Posterior cingulate gyrus (tissue), 11 donors: ENCODE data around the gene OR2C1.

Experiments used
- DNase-seq, 10 donors: peaks; one replicate each; pipeline versions ENCODE4 v3.0.0 to v3.0.0-alpha.2; 2020 to 2021; ENCODE audit warnings: mixed read lengths in 3 of 10
- intact Hi-C: fragments of 100-400 bp; cut with DNase I; formaldehyde crosslinking; loops from one replicate; pipeline ENCODE4 v1.15.1; 2023

The OR2C1 gene

DNA sequence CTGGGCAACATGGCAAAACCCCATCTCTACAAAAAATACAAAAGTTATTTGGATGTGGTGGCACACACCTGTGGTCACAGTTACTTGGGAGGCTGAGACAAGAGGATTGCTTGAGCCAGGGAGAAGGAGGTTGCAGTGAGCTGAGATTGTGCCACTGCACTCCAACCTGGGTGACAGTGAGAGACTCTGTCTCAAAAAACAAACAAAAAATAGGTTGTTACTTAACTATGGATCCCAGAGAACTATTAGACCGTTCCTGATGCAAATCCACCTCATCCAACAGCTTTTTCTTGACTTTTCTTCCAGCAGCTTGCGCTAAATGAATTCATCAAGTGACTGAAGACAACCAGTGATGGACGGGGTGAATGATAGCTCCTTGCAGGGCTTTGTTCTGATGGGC, at the start of gene OR2C1:
Gene OR2C1, plus strand, starts transcription at position 301 of the 400 bp plus-strand sequence. Its CDS starts 52 bp downstream, at position 353.
- DNase-seq = no peak
- intact Hi-C loops = no loop called here

DNA sequence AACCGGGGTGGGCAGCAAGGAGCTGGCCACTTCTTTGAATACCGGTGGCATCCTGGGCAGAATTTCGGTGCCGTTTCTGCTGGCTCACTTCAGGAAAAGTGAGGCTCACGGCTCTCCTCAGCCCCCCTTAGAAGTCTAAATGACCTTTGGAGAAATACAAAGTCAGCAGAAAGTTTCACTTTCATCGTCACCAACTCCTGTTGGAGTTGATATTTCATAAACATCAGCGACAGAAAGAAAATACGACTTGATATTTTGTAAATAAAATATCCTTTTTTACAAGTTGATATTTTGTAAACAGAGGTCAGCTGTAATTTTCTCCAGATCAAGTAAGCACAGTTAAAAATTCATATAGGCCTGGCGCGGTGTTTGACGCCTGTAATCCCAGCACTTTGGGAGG, 49.6 kb upstream of the OR2C1 start:
- intact Hi-C loops = loop anchor here (2.0 to 10.0 kb wide), 2 partner anchors 59 to 195 kb away; partner anchors contain the start of gene CLUAP1
- no peak for DNase-seq

DNA sequence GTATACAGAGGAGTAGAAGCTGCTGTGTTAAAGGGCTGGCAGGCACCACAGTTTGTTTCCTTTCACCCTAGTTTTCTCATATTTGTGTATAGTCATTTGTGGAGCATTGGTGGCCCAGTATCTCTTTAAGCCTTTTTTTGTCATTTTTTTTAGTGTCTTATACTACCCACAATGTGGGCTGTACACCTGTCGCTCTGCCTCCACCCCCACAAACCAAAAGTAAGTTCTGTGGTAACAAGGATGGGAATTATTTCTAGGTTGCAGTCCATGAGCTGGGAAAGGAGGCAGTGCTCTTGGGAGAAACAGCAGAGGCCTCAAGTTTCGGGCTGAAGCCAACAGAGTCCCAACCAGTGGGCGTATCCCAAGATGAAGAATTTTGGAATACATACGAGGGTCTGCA, 44.2 kb upstream of the OR2C1 start:
- no peak for DNase-seq
- intact Hi-C loops = no loop called here

DNA sequence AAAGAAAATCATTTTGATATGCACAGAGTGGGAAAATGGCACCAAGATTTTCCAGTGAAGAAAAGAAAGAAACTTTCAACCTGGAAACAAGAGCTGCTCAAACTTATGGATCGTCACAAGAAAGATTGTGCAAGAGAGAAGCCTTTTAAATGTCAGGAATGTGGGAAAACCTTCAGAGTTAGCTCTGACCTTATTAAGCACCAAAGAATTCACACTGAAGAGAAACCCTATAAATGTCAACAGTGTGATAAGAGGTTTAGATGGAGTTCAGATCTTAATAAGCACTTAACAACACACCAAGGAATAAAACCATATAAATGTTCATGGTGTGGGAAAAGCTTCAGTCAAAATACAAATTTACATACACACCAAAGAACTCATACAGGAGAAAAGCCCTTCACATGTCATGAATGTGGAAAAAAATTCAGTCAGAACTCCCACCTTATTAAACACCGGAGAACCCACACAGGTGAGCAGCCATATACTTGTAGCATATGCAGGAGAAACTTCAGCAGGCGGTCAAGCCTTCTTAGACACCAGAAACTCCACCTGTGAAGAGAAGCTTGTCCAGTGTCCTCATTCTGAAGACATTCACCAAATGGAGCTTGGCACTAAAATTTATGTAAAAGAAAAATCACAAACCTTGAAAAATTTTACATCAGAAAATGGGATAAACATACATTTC, 38.2 kb upstream of the OR2C1 start:
- intact Hi-C loops = no loop called here
- DNase-seq = no peak

DNA sequence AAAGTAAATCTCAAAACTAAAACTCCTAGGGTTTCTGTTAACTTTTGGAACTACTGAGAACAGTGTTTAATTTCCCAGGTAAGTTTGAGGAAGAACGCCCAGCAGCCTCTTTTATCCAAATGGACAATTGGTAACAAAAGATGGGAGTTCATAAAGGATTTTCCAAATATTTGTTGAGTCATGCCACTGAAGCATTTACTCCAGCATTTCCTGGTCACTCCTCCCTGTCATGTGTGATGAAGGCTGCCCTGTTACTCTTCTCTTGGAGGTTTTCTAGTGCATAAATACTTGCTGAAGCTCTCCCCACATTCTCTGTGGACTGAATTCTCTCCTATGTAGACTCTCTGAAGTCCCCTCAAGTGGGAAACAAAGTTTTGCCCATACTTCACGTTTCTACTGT, 33.9 kb upstream of the OR2C1 start:
- no peak for DNase-seq
- intact Hi-C loops = no loop called here

DNA sequence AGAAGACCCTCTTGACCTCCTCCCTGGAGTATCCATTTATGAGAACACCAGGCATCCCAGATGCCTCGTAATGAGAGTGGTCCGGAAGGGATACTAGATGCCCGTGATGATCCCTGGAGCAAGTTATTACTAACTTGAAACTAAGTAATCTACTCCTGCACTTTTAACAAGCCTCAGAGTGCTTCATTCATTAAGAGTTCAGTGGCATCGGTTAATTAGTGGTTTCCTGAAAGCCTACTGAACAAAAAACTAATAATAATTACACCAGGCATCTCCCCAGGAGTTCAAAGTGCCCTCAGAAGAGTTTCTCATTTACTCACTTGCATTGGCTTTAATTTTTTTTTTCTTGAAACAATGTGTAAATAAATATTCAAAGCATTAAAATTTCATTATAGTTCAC, 28.2 kb upstream of the OR2C1 start:
- intact Hi-C loops = no loop called here

DNA sequence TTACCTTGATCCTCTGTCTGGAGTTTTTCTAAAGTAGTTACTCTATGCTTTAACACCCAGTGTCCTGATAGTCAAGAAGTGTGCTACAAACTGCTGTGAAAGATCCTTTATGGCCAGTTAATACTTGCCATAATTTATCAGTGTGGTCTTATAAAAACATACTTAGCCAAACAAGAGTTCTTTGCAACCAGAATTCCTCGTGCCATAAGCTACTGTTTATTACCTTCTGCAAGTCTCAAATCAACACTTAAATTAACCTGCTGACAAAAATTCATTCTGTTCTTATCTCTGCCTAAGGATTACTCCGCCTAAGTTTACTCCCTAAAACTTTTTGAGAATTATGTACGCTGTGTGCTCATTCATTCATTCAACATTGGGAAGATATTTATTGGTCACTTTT, 27.6 kb upstream of the OR2C1 start:
- DNase-seq = no peak
- intact Hi-C loops = no loop called here

More for the DNA sequence above, 28.2 kb upstream of the OR2C1 start:
- DNase-seq = no peak

DNA sequence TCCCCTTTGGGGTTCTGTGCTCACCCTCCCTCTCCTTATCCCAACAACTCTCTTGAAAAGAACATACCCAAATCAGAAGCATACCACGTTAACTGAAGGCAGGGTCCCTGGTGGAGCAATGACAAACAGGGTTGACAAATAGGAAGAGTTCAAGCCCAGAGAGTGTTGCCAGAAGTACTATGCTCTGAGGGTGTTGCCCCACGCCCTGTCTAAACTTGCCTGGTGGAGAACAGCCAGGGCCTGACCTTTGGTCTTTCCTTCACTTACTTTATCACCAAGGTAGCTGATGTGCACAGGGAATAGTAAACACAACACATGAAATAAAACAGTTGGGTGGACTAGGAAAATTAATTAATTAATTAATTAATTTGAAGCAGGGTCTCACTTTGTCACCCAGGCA, 27.0 kb upstream of the OR2C1 start:
- intact Hi-C loops = no loop called here
- DNase-seq = no peak

DNA sequence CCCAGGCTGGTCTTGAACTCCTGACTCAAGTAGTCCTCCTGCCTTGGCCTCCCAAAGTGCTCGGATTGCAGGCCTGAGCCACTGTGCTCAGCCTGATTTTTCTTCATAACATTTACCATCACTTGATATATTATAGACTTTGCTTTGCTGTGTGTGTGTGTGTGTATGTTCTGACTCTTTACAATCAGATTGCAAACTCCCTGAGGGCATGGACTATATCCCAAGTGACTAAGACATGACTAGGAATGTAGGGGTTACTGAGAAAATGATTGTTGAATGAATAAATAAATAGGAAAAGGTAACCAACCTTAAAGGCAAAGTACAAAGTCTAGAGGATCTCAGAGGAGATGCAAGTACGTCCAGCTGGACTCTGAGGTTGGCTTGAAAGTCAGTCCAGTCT, 9.6 kb upstream of the OR2C1 start:
- intact Hi-C loops = no loop called here
- no peak for DNase-seq

DNA sequence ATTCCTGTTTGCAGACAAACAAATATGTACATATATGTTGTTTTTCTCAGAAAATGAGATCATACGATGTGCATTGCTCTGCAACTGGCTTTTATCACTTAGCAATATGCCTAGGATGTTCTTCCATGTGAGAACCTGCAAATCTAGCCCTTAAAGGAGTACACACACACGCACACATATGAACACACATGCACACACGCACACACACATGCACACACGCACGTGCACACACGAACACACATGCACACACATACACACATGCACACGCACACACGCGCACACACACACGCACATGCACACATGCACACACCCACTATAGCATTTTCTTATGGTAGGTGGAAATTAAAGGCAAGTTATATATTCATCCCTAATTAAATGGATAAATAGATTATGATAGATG, 8.1 kb upstream of the OR2C1 start:
- intact Hi-C loops = no loop called here
- DNase-seq = no peak

DNA sequence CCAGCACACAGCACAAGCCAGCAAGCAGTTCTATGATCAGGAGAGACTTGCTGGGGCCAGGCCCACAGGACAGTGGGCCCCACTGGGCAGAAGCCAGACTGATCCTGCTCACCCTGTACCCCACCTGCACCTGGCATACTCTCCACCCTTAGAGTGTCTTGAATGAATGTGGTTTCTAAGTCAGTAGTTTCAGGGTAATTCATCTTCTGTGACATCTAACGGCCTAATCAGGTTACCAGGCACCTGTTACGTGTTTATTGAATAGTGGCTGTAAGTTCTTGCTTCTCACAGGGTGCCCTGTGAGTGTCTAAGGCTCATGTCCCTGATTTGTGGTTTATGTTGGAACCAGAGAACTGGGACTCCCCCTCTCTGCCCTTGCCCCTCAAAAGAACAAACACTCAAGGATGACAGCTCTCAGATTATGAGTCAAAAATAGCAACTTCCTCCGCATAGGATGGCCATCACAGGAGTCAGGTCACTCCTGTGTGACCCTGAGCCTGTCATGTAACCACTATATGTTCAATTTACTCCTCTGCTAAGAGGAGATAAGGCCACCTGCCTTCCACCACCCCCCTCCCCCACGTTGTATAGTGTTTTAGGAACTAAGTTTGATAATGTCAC, 7.0 kb upstream of the OR2C1 start:
- no peak for DNase-seq
- intact Hi-C loops = no loop called here

DNA sequence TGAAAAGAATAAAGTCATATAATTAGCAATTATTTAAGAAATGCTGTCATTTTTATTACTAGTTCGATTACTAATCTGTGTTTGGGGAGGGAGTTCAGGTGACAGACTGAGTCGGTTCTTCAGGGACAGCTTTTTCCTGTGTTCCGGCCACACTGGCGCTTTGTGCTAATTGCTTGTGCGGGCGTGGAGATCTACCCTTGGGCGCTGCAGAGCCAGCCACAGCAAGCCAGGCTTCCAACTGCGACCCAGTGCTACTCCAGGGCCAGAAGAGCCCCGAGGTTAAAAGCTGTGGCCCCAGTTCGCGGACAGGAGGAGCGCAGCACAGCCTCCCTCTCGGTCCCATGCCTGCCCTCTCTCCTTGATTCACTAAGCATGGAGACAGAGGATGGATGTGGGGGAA, 6.5 kb upstream of the OR2C1 start:
- no peak for DNase-seq

DNA sequence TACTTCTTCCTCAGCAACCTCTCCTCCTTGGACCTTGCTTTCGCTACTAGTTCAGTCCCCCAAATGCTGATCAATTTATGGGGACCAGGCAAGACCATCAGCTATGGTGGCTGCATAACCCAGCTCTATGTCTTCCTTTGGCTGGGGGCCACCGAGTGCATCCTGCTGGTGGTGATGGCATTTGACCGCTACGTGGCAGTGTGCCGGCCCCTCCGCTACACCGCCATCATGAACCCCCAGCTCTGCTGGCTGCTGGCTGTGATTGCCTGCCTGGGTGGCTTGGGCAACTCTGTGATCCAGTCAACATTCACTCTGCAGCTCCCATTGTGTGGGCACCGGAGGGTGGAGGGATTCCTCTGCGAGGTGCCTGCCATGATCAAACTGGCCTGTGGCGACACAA, 429 bp downstream of the OR2C1 start:
- intact Hi-C loops = no loop called here
- no peak for DNase-seq

More for the DNA sequence above, 6.5 kb upstream of the OR2C1 start:
- intact Hi-C loops = no loop called here

DNA sequence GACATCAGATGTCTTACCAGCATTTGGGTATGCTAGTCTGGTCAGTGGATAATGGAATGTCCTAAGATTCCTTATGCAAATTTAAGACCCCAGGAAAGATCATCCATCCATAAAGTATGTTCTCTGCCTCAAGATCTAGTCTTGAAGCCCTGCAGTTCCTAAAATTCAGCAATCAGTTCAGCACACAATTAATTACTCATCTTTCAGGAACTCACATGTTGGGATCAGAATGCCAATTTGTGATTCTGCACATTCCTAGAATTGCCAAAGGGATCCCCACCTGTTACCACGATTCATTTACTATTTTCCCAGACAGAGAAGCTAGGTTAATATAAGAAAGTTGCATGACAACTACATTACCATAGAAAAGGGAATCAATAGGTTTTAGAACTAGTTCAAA, 3.2 kb downstream of the OR2C1 start:
- intact Hi-C loops = no loop called here
- no peak for DNase-seq

DNA sequence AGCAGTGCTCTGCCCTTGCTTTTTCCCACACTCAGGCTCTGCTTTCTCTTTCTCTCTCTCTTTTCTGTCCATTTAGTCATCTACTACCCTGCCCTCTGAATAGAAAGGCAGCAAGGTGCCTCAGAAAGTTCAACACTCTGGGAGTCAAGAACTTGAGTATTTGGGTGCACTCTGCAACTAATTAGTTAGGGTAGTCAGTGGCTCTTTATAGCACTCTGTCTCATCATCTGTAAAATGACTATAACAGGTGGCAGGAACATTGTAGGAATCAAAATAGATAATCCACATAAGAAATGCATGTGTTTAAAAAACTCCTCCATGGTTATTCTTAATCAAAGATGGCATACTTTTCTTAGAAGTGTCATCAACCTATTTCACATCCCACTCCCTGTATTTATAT, 7.2 kb downstream of the OR2C1 start:
- intact Hi-C loops = loop anchor here (10.0 kb wide), 1 partner anchor 58 kb away; the partner anchor contains the start of genes TIGD7 and ZNF75A
- DNase-seq = no peak

DNA sequence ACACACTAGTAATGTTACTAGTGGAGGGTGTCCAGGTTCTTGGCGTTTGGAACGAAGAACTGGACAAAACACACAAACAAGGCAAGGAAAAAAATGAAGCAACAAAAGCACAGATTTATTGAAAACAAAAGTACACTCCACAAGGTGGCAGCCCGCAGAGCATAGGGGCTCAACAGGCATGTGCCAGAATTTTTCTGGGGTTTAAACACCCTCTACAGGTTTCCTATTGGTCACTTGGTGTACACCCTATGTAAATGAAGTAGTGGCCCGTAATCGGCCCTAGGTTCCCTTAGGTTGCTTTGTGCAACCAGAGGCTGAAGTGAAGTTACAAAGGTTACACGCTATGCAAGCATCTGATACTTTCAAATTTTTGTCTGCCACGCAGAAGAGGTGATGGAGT, 8.1 kb downstream of the OR2C1 start:
- intact Hi-C loops = loop anchor here (2.0 to 10.0 kb wide), 2 partner anchors 37 to 59 kb away; partner anchors contain the start of genes TIGD7, ZNF174, ZNF75A and ZSCAN32
- no peak for DNase-seq

DNA sequence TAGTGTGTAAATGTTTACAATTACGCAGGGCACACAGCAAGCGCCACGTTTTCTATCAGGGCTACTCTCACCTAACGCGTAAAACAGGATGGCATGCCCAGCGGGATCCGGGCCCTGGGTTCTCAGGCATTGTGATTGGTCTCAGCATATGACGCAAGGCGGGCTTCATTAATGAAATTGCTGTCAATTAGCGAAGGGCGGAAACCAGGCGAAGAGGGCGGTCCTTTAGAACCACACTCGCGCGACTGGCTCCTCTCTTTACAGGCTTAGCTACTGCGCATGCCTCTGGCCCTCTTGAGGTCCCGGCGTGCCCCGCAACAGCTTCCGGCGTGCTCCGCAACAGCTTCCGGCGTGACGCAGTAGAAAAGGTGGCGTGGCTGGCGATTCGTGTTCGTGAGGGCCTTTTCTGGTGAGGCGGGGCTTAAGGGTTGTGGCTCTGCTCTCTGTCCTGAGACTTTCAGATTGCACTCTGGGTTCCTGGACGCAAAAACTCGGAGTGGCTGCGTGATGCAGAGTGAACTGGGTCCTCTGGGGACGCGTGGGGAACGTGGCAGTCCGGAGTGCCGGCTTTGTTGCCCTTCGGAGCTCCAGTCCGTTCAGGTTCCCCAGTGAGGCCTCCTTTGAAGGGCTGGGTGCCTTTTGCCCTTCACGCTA, 9.2 kb downstream of the OR2C1 start:
- intact Hi-C loops = loop anchor here (1.0 to 10.0 kb wide), 3 partner anchors 36 to 92 kb away; partner anchors contain the start of genes TIGD7, ZNF174, ZNF75A and ZSCAN32
- peak; percentile 84 to 98 (median 89) for DNase-seq

DNA sequence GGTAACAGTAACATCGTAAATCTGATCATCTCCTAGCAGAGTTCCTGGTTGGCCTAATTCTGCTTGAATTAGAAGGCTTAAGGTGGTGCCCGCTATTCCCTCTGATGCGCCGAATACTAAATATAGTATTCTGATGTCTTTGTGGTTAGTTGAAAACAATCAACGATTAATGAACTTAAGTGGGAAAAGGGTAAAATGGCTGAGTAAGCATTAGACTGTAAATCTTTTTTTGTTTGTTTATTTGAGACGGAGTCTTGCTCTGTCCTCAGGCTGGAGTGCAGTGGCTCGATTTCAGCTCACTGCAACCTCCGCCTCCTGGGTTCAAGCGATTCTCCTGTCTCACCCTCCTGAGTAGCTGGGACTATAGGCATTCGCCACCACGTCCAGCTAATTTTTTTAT, 13.4 kb downstream of the OR2C1 start:
- DNase-seq = no peak
- intact Hi-C loops = loop anchor here (10.0 kb wide), 1 partner anchor 64 kb away; the partner anchor contains the start of genes TIGD7 and ZNF75A

DNA sequence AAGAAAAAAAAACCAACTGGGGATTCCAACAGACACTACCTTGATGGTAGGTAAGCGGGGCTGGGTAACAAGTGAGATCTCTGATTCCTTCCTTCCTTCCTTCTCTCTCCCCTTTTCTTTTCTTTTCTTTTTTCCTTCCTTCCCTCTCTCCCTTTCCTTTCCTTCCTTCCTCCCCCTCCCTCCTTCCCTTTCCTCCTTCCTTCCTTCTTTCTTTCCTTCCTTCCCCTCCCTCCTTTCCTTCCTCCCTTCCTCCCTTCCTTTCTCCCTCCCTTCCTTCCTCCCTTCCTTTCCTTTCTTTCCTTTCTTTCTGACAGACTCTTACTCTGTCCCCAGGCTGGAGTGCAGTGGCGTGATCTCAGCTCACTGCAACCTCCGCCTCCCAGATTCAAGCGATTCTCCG, 20.0 kb downstream of the OR2C1 start:
- no peak for DNase-seq
- intact Hi-C loops = no loop called here

DNA sequence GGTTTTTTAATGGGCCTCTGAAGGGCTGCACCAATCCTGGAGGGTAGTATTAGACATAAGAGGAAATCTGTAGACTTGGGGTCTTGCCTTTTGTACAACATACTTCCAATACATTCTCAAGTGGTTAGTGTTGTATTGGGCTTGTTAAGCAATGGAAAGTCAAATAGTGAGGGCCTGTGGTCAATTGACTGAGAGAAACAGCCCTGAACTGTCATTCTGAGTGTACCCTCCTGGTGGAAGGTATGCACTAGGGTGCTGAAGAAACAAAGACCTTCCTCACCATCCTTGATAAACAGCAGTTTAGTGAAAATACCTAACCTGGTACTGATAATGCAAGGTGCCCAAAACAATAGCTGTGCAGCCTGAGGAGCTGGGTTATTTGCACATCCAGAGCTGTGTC, 22.2 kb downstream of the OR2C1 start:
- no peak for DNase-seq
- intact Hi-C loops = no loop called here

DNA sequence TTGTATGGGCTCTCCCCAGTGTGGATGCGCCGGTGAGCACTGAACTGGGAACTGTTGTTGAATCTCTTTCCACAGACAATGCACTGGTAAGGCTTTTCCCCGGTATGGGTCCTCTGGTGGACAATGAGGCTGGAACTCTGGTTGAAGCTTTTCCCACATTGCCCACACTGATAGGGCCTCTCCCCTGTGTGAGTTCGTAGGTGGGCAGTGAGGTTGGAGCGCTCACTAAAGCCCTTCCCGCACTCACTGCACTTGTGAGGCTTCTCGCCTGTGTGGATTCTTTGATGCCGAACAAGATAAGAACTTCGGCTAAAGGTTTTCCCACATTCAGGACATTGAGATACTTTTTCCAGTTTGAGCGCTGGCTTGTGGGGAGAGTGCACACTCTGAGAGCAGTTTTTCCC, 27.4 kb downstream of the OR2C1 start:
- intact Hi-C loops = no loop called here
- DNase-seq = no peak

DNA sequence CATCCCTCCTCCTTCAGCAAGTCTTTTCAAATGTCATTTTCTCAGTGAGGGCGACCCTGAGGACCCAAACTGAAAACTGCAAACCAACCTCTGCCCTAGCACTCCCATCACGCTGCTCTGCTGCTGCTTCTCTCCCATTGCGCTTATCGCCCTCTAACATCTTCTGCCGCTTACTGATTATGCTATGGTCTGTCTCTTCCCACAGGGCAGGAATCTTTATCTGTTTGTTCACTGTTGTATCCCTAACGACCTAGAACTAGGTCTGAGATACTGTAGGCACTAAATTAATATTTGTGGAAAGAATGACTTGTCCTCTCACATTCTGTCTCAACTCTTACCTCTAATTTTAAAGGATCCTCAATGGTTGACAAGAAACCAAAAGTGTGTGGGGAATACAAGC, 32.6 kb downstream of the OR2C1 start:
- no peak for DNase-seq
- intact Hi-C loops = no loop called here
